Body of pancreas (tissue), 4 donors: ENCODE data around the gene TRIM28. TPM values are rescaled to one million over a fixed set of nuclear protein-coding genes. Genes with fewer than 3 reads are reported as not detected.
A peak's percentile ranks its signal among the peaks of the same experiment; 100 is the strongest.

Source experiments
- ATAC-seq: fragments of 150-250 bp; one replicate; pipeline ENCODE4 v1.9.1; 2016
- DNase-seq, 4 donors: peaks; one replicate each; pipeline ENCODE4 v3.0.0-alpha.2; 2019
- H3K27ac ChIP-seq, 4 donors: fragments of 200-600 bp; sonication (generic); 1 replicate in 3 of 4; 2 replicates in 1 of 4; pipeline versions ENCODE4 v1.5.1 to v1.6.1; 2016 to 2019; ENCODE audit warnings: mild to moderate bottlenecking in 1 of 4, mixed read lengths in 1 of 4, moderate library complexity in 1 of 4
- H3K27me3 ChIP-seq, 2 donors: fragments of 200-600 bp; sonication (generic); one replicate each; pipeline ENCODE4 v1.6.0; 2016; ENCODE audit warnings: mild to moderate bottlenecking in 1 of 2
- H3K36me3 ChIP-seq, 2 donors: fragments of 200-600 bp; sonication (generic); replicated peaks in 1 of 2; 2 replicates each; pipeline ENCODE4 v1.5.1; 2016; ENCODE audit warnings: low read depth in 2 of 2; ENCODE audit not compliant: insufficient read depth in 1 of 2
- H3K4me1 ChIP-seq: fragments of 200-600 bp; sonication (generic); one replicate; pipeline ENCODE4 v1.6.0; 2016
- H3K4me3 ChIP-seq, 2 donors: fragments of 200-600 bp; sonication (generic); 1 replicate in 1 of 2; 2 replicates in 1 of 2; pipeline ENCODE4 v1.5.1; 2016 to 2019
- H3K9me3 ChIP-seq, 3 donors: fragments of 200-600 bp; sonication (generic); 1 replicate in 2 of 3; 2 replicates in 1 of 3; pipeline ENCODE4 v1.5.1; 2016
- POLR2A ChIP-seq, 3 donors: fragments of 450-650 bp; IDR thresholded peaks; one replicate each; pipeline ENCODE4 v1.6.1; 2016; ENCODE audit warnings: antibody characterized with exemption in 3 of 3, mild to moderate bottlenecking in 2 of 3
- WGBS, 2 donors: methylation state at CpG; one replicate each; pipeline ENCODE4 v1.1.5; 2017; 5-methylcytosine and 5-hydroxymethylcytosine counted together
- intact Hi-C: fragments of 100-400 bp; cut with DNase I; formaldehyde crosslinking; loops from one replicate; pipeline ENCODE4 v1.15.1; 2023
- total RNA-seq, 2 donors: library from RNA; depleted of rRNA; stranded (reverse); fragments of >200 nt; gene quantifications; one replicate each; pipeline ENCODE4 v1.1.0, GENCODE V29; 2016
- TF ChIP-seq, protein P1 (sequence below), 7 experiments: fragments of 450-650 bp in 4 of 7; fragments of 200-600 bp in 3 of 7; sonication (generic) in 3 of 7; IDR thresholded peaks; one replicate each; pipeline ENCODE4 v1.5.1; 2016 to 2019; ENCODE audit warnings: antibody characterized with exemption in 7 of 7

The TRIM28 gene
- total RNA-seq, 2 donors from 2014 or later: 244 to 273 TPM

DNA sequence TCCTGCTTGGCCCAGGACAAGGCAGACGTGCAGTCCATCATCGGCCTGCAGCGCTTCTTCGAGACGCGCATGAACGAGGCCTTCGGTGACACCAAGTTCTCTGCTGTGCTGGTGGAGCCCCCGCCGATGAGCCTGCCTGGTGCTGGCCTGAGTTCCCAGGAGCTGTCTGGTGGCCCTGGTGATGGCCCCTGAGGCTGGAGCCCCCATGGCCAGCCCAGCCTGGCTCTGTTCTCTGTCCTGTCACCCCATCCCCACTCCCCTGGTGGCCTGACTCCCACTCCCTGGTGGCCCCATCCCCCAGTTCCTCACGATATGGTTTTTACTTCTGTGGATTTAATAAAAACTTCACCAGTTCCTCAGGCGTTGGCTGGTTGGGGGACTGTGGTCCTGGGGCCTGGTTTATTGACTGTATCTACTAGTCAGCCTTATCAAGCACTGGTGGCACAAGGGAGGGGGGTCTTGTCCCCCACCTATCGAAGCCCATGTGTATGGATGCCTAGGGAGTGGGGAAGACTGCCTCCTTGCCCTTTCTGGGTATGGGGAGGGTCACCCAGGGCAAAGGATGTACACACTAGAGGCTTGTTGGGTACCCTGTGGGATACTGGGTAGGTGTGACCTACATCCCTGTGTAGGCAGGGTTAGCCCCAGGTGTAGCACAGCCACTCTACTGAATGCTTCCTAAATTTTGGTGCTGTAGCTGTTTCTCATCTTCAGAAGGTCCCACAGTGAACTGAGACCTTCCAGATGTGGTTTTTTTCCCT lies 6.7 kb downstream of the TRIM28 start:
- TF ChIP-seq, protein P1, sequence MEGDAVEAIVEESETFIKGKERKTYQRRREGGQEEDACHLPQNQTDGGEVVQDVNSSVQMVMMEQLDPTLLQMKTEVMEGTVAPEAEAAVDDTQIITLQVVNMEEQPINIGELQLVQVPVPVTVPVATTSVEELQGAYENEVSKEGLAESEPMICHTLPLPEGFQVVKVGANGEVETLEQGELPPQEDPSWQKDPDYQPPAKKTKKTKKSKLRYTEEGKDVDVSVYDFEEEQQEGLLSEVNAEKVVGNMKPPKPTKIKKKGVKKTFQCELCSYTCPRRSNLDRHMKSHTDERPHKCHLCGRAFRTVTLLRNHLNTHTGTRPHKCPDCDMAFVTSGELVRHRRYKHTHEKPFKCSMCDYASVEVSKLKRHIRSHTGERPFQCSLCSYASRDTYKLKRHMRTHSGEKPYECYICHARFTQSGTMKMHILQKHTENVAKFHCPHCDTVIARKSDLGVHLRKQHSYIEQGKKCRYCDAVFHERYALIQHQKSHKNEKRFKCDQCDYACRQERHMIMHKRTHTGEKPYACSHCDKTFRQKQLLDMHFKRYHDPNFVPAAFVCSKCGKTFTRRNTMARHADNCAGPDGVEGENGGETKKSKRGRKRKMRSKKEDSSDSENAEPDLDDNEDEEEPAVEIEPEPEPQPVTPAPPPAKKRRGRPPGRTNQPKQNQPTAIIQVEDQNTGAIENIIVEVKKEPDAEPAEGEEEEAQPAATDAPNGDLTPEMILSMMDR (IDR thresholded peaks at IDR 0.05): no peak
- TF ChIP-seq POLR2A (IDR thresholded peaks at IDR 0.05): no peak

GRCh38 chr19:58551123-58551497 lies 7.2 kb downstream of the TRIM28 start:
- peaks cover 12 to 43% of the 10 kb centered on the region in 2 donors for H3K36me3 ChIP-seq
- peaks cover 34% of the 10 kb centered on the region for H3K4me1 ChIP-seq
- TF ChIP-seq, protein P1 (IDR thresholded peaks at IDR 0.05): no peak
- no peak for TF ChIP-seq POLR2A (IDR thresholded peaks at IDR 0.05)
- DNase-seq (no peak), ATAC-seq (no peak)
- 22 to 57% methylated on average over 1 of the region's 1 CpG for WGBS, 2 donors
- H3K4me3 ChIP-seq: no peak overlapping the region
- intact Hi-C loops: no loop called here
- no peaks in the 10 kb centered on the region for H3K27me3 ChIP-seq
- no peaks in the 10 kb centered on the region for H3K9me3 ChIP-seq
- H3K27ac ChIP-seq: no peak overlapping the region

More for the DNA sequence above, 6.7 kb downstream of the TRIM28 start:
- 83 to 85% methylated on average over 11 to 13 of the region's 13 CpGs for WGBS, 2 donors
- H3K4me3 ChIP-seq: no peak overlapping the region
- peaks cover 35% of the 10 kb centered on the region for H3K4me1 ChIP-seq
- no peaks in the 10 kb centered on the region for H3K27me3 ChIP-seq
- DNase-seq (no peak), ATAC-seq (no peak)
- H3K9me3 ChIP-seq: no peaks in the 10 kb centered on the region
- H3K36me3 ChIP-seq: peaks cover 12 to 43% of the 10 kb centered on the region in 2 donors
- intact Hi-C loops: no loop called here
- H3K27ac ChIP-seq: no peak overlapping the region

DNA sequence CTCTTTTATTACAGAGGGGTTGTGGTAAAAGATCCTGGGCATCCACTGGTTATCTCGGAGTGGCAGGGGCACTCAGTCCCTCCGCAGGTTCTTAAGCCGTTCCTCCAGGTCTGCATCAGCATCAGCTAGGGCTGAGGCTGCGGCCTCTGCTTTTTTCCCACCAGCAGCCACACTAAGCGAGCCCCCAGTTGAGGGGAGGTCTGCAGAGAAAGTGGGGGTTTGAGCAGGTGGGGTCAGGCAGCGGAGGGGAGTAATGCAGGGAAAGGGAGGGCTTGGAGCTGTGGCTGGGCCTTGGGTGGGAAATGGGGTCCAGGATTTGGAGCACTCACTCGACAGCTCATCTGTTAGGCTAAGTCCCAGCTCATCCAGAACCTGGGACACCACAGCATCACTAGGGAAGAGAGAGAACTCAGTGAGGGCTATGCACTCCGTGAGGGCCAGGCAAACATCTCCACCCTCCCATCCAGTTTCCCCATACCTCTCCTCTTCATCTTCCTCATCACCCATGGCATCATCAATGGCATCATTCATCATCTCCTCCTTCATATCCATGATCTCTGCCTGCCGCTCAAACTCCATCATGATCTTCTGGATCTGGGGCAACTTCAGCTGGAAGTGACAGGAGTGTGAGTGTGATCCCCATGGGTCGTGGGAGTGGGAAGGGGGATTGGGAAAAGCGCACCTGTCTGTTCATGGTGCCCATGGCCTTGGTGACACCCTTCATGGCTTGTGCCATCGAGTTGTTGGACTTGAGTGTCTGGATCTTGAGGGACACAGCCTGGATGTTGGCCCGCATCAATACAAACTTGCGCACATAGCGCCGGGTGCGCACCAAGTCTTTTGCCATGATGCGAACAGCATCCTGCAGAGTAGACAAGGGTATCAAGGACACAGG lies 8.0 kb downstream of the TRIM28 start:
- H3K36me3 ChIP-seq: peaks cover 16 to 43% of the 10 kb centered on the region in 2 donors
- H3K9me3 ChIP-seq: no peaks in the 10 kb centered on the region
- DNase-seq: peak in 1 of 4 donors; percentile 11
- H3K4me3 ChIP-seq: no peak overlapping the region
- TF ChIP-seq, protein P1 (IDR thresholded peaks at IDR 0.05): no peak
- TF ChIP-seq POLR2A (IDR thresholded peaks at IDR 0.05): no peak
- no peaks in the 10 kb centered on the region for H3K27me3 ChIP-seq
- no peak overlapping the region for H3K27ac ChIP-seq
- no peak for ATAC-seq
- 87 to 92% methylated on average over 15 to 18 of the region's 18 CpGs for WGBS, 2 donors
- H3K4me1 ChIP-seq: peaks cover 34% of the 10 kb centered on the region
- intact Hi-C loops: no loop called here

DNA sequence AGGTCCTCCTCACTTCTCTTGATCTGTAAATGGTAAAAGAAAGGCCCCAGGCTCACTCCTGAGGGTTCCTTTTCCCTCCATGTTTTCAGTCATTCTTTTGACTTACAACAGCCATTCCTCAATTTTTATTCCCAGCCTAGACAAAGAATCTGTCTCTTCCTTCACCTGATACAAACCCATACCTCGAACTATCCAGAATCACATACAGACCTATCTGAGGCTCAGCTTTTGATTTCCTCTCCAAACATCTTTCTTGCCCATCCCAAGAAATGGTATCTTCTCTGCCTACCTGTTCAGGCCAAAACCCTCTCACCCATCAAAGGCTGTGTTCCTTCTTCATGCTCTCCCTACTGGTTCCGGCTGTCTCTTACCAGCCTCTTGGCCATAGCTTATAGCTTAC lies 8.8 kb downstream of the TRIM28 start:
- DNase-seq (no peak), ATAC-seq (no peak)
- H3K27me3 ChIP-seq: no peaks in the 10 kb centered on the region
- WGBS, 2 donors: 86 to 95% methylated on average over 2 of the region's 2 CpGs
- TF ChIP-seq, protein P1 (IDR thresholded peaks at IDR 0.05): no peak
- no peak for TF ChIP-seq POLR2A (IDR thresholded peaks at IDR 0.05)
- H3K9me3 ChIP-seq: no peaks in the 10 kb centered on the region
- H3K27ac ChIP-seq: no peak overlapping the region
- peaks cover 40% of the 10 kb centered on the region for H3K4me1 ChIP-seq
- H3K4me3 ChIP-seq: no peak overlapping the region
- intact Hi-C loops: no loop called here
- peaks cover 16 to 40% of the 10 kb centered on the region in 2 donors for H3K36me3 ChIP-seq
